ENCODE data around the gene SALL4.

GRCh38 chr20:51739722-51740249, 62.5 kb downstream of the SALL4 start:
- TF ChIP-seq CTCF (IDR thresholded peaks at IDR 0.05) (no peak), POLR2A (IDR thresholded peaks at IDR 0.05) (no peak)
